Astrocyte (in vitro differentiated cells and primary cell): ENCODE measurements around the gene OTUD7B. TPM values are rescaled to one million over a fixed set of nuclear protein-coding genes. Genes with fewer than 3 reads are reported as not detected.

Experiments used
- DNase-seq: peaks from one replicate; pipeline ENCODE4 v3.0.0-alpha.2; 2010; ENCODE audit warnings: low read depth
- FAIRE-seq: peaks from 2 replicates; lab custom pipeline; 2011; peaks lifted over from hg19 to GRCh38; lab: Jason Lieb, UNC
- H2AFZ ChIP-seq: 2 replicates; pipeline ENCODE4 v1.6.0; 2012; ENCODE audit warnings: low read depth, low read length, inconsistent platforms
- H3K27ac ChIP-seq: 2 replicates; pipeline ENCODE4 v1.5.1; 2011; ENCODE audit warnings: low read depth, low read length, inconsistent platforms
- H3K27me3 ChIP-seq: 2 replicates; pipeline ENCODE4 v1.6.0; 2011; ENCODE audit warnings: low read length, inconsistent platforms; ENCODE audit not compliant: insufficient read depth
- H3K36me3 ChIP-seq: 2 replicates; pipeline ENCODE4 v1.5.1; 2011; ENCODE audit warnings: low read length, inconsistent platforms; ENCODE audit not compliant: insufficient read depth
- H3K4me1 ChIP-seq: 2 replicates; pipeline ENCODE4 v1.5.1; 2011; ENCODE audit warnings: low read length, inconsistent platforms; ENCODE audit not compliant: insufficient read depth
- H3K4me2 ChIP-seq: 2 replicates; pipeline ENCODE4 v1.6.0; 2012; ENCODE audit warnings: low read length, inconsistent platforms
- H3K4me3 ChIP-seq: 2 replicates; pipeline ENCODE4 v1.5.1; 2011; ENCODE audit warnings: low read depth, mild to moderate bottlenecking, low read length, inconsistent platforms; ENCODE audit not compliant: insufficient read depth
- H3K79me2 ChIP-seq: 2 replicates; pipeline ENCODE4 v1.6.0; 2012; ENCODE audit warnings: mild to moderate bottlenecking, low read length, inconsistent platforms; ENCODE audit not compliant: insufficient read depth
- H3K9ac ChIP-seq: 2 replicates; pipeline ENCODE4 v1.6.0; 2012; ENCODE audit warnings: mild to moderate bottlenecking, low read length, inconsistent platforms
- H3K9me3 ChIP-seq: 2 replicates; pipeline ENCODE4 v1.5.1; 2012; ENCODE audit warnings: low read depth, mild to moderate bottlenecking, low read length, inconsistent platforms; ENCODE audit not compliant: insufficient read depth
- H4K20me1 ChIP-seq: 2 replicates; pipeline ENCODE4 v1.6.0; 2012; ENCODE audit warnings: low read length, inconsistent platforms; ENCODE audit not compliant: insufficient read depth
- H3K27ac Mint-ChIP-seq: one replicate; pipeline ENCODE4 v1.8.0; 2021; ENCODE audit warnings: mild to moderate bottlenecking, mixed read lengths; ENCODE audit not compliant: unreplicated experiment
- H3K27me3 Mint-ChIP-seq: one replicate; pipeline ENCODE4 v1.8.0; 2021; ENCODE audit warnings: low read depth, mixed read lengths; ENCODE audit not compliant: unreplicated experiment
- H3K36me3 Mint-ChIP-seq: one replicate; pipeline ENCODE4 v1.8.0; 2021; ENCODE audit warnings: low read depth, mixed read lengths; ENCODE audit not compliant: unreplicated experiment
- H3K4me1 Mint-ChIP-seq: one replicate; pipeline ENCODE4 v1.8.0; 2021; ENCODE audit warnings: low read depth, mixed read lengths; ENCODE audit not compliant: unreplicated experiment
- H3K4me3 Mint-ChIP-seq: one replicate; pipeline ENCODE4 v1.8.0; 2021; ENCODE audit warnings: mild to moderate bottlenecking, moderate library complexity, mixed read lengths; ENCODE audit not compliant: unreplicated experiment
- H3K9me3 Mint-ChIP-seq: one replicate; pipeline ENCODE4 v1.8.0; 2021; ENCODE audit warnings: mild to moderate bottlenecking, mixed read lengths; ENCODE audit not compliant: unreplicated experiment
- EZH2 ChIP-seq: IDR thresholded peaks from 2 replicates; pipeline ENCODE4 v1.6.1; 2012; ENCODE audit warnings: mild to moderate bottlenecking, low read length, inconsistent platforms; ENCODE audit not compliant: insufficient read depth
- total RNA-seq: library from RNA; stranded (reverse); gene quantifications from 2 replicates; pipeline ENCODE4 v1.2.1, GENCODE V29; 2021
- TF ChIP-seq, protein P1 (sequence below): IDR thresholded peaks from 2 replicates; pipeline ENCODE4 v1.5.1; 2011; ENCODE audit warnings: low read depth, mild to moderate bottlenecking, inconsistent platforms, low read length, moderate library complexity; ENCODE audit not compliant: insufficient read depth

Gene OTUD7B
- total RNA-seq, 1 donor from 2014 or later = 33.1 TPM

DNA sequence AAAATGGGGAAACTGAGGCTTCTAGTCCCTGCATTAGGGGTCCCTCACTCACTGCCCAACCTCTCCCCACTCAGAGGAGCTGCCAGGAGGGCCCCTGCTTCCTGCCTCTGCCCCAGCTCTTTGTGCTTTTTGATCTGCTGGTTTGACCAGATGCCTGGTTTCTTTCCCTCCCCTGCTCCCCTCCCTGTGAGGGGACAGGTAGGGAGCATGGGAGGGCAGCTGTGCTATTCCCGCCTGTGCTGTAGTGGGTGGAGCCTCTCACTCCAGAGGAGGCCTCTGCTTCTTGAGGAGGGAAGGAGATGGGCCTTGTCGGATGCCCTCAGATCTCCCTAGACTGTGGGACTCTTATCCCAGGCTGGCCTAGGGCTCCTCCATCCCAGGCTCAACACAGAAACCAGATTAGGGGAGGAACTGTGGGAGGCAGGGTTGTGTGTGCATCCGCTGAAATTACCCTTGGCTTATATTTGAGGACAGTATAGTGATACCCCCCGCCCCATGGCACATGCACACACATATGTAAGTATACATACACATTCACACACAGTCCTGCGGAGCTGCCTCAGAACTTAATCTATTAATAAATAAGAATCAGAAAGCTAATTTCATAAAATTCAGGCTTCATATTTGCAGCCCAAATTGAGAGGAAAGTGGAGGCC is 106.6 kb downstream of the OTUD7B start:
- Histone ChIP-seq H3K9me3 (no peaks in the 10 kb centered on the region), H3K4me2 (no peak overlapping the region), H3K27ac (no peak overlapping the region), H3K36me3 (peaks cover 6% of the 10 kb centered on the region), H3K27me3 (no peaks in the 10 kb centered on the region), H2AFZ (no peak overlapping the region), H4K20me1 (no peaks in the 10 kb centered on the region), H3K4me3 (no peak overlapping the region), H3K79me2 (no peaks in the 10 kb centered on the region), H3K9ac (no peak overlapping the region), H3K4me1 (peaks cover 11% of the 10 kb centered on the region)
- Mint-ChIP-seq H3K36me3 (peaks cover 15% of the 10 kb centered on the region), H3K4me3 (no peak overlapping the region), H3K27ac (no peak overlapping the region), H3K9me3 (no peaks in the 10 kb centered on the region), H3K4me1 (peaks cover 2% of the 10 kb centered on the region), H3K27me3 (no peaks in the 10 kb centered on the region)
- DNase-seq (no peak), FAIRE-seq (no peak)
- TF ChIP-seq EZH2 = no peak
- TF ChIP-seq, protein P1, sequence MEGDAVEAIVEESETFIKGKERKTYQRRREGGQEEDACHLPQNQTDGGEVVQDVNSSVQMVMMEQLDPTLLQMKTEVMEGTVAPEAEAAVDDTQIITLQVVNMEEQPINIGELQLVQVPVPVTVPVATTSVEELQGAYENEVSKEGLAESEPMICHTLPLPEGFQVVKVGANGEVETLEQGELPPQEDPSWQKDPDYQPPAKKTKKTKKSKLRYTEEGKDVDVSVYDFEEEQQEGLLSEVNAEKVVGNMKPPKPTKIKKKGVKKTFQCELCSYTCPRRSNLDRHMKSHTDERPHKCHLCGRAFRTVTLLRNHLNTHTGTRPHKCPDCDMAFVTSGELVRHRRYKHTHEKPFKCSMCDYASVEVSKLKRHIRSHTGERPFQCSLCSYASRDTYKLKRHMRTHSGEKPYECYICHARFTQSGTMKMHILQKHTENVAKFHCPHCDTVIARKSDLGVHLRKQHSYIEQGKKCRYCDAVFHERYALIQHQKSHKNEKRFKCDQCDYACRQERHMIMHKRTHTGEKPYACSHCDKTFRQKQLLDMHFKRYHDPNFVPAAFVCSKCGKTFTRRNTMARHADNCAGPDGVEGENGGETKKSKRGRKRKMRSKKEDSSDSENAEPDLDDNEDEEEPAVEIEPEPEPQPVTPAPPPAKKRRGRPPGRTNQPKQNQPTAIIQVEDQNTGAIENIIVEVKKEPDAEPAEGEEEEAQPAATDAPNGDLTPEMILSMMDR = no peak

DNA sequence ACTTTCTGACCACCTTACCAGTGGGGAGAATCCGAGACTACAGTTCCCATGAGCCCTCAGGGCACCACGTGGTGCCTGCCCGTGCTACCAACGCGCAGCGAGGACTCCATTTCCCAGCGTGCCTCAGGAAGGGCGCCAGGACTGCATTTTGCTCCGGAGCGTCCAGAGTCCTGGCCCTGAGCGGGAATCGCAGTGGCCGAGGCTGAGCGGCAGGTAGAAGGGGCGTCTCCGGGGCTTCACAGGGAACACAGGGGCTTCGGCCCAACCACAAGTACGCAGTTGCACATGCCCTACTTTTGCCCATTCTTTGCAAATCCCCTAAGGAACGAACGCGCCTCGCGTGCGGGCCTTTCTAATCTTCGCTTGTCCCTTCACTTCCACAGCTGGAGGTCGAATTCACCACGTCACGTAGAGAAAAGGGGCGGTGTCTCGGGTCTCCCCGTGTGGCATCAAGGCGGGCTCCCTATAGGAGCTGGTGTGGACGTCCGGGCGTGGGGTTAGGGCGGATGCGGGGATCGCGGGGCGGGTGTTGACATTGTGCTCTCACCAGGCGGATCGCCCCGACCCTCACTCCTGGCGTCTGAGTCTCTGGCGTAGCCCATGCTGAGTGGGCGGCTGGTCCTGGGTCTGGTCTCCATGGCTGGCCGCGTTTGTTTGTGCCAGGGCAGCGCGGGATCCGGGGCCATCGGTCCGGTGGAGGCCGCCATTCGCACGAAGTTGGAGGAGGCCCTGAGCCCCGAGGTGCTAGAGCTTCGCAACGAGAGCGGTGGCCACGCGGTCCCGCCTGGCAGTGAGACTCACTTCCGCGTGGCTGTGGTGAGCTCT is 110.9 kb downstream of the OTUD7B start, which contains the start of gene BOLA1:
TSS of gene BOLA1 (plus strand) at position 109 of the 825 bp plus-strand sequence. CDS start at position 601, 492 bp downstream.
- Histone ChIP-seq H3K9ac (peak within 1 kb of the TSS; percentile 80), H3K27ac (peak within 1 kb of the TSS; percentile 70), H3K4me2 (peak within 1 kb of the TSS; percentile 94), H3K79me2 (no peaks in the 10 kb centered on the region), H4K20me1 (no peaks in the 10 kb centered on the region), H3K27me3 (no peaks in the 10 kb centered on the region), H3K4me1 (peaks cover 11% of the 10 kb centered on the region), H3K9me3 (no peaks in the 10 kb centered on the region), H3K4me3 (peak within 1 kb of the TSS; percentile 63), H3K36me3 (no peaks in the 10 kb centered on the region), H2AFZ (peak within 1 kb of the TSS; percentile 93)
- TF ChIP-seq EZH2 = no peak
- TF ChIP-seq, protein P1 = no peak
- DNase-seq (peak; percentile 83), FAIRE-seq (no peak)
- peak within 1 kb of the TSS; percentile 74 for H3K27ac Mint-ChIP-seq
- H3K36me3 Mint-ChIP-seq = peaks cover 7% of the 10 kb centered on the region
- no peaks in the 10 kb centered on the region for H3K27me3 Mint-ChIP-seq
- H3K4me1 Mint-ChIP-seq = peaks cover 2% of the 10 kb centered on the region
- H3K9me3 Mint-ChIP-seq = no peaks in the 10 kb centered on the region
- peak within 1 kb of the TSS; percentile 89 for H3K4me3 Mint-ChIP-seq
